GM12892 (cell line): ENCODE measurements around the gene TM2D1.
"Not testable (repeated sequence)": the region's sequence is repeated elsewhere in the genome, so short reads cannot be mapped to it uniquely, and the experiment has no call there.

ENCODE experiments used
- DNase-seq: peaks from one replicate; pipeline ENCODE4 v3.0.0; 2011; ENCODE audit not compliant: insufficient read length
- FAIRE-seq: peaks from 2 replicates; lab custom pipeline; 2011; peaks lifted over from hg19 to GRCh38; lab: Jason Lieb, UNC
- POLR2A ChIP-seq: IDR thresholded peaks from 2 replicates; pipeline ENCODE4 v1.6.1; 2011; ENCODE audit warnings: low read depth, low read length, control low read depth
- POLR2AphosphoS5 ChIP-seq: IDR thresholded peaks from 2 replicates; pipeline ENCODE4 v1.6.1; 2011; ENCODE audit warnings: low read depth, low read length, control low read depth
- TAF1 ChIP-seq: IDR thresholded peaks from 2 replicates; pipeline ENCODE4 v1.6.1; 2011; ENCODE audit warnings: low read depth, mild to moderate bottlenecking, control low read depth, low read length, borderline replicate concordance

The TM2D1 gene

GRCh38 chr1:61742620-61743430 lies 17.9 kb upstream of the TM2D1 start:
- DNase-seq (peak; percentile 47), FAIRE-seq (no peak)
- no peak for TF ChIP-seq TAF1
- no peak for TF ChIP-seq POLR2AphosphoS5
- TF ChIP-seq POLR2A = no peak

GRCh38 chr1:61741711-61742619 lies 17.0 kb upstream of the TM2D1 start, which contains the start of gene PATJ:
Gene PATJ (plus strand): TSS chr1:61742480. CDS start chr1:61762893, 20,413 bp downstream.
- FAIRE-seq = no peak
- DNase-seq = peak; percentile 71
- TF ChIP-seq POLR2A = peak; percentile 31; the same call in 1 of the 2 replicates
- TF ChIP-seq POLR2AphosphoS5 = no peak

GRCh38 chr1:61740751-61741700 lies 16.1 kb upstream of the TM2D1 start:
- DNase-seq = no peak
- no peak for FAIRE-seq
- TF ChIP-seq POLR2A (no peak), TAF1 (no peak), POLR2AphosphoS5 (no peak)

DNA sequence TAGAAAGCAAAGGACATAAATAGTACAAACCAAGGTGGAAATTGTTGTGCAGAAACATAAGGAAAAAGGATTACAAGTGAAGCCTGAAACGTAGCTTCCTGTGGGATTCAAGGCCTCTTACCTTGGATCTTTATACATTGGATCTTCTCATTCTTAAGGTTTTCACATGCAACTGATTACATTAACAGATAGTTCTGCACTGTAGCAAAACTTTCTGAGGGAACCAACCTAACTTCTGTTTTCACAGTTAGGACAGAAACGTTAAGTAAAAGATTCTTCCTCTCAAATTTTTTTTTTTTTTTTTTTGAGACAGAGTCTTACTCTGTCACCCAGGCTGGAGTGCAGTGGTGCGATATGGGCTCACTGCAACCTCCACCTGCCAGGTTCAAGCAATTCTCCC lies 7.8 kb upstream of the TM2D1 start:
- no peak for DNase-seq
- FAIRE-seq = no peak
- TF ChIP-seq POLR2AphosphoS5 (no peak), TAF1 (no peak)

GRCh38 chr1:61730679-61731078 lies 5.7 kb upstream of the TM2D1 start:
- FAIRE-seq, DNase-seq: not testable (repeated sequence)

DNA sequence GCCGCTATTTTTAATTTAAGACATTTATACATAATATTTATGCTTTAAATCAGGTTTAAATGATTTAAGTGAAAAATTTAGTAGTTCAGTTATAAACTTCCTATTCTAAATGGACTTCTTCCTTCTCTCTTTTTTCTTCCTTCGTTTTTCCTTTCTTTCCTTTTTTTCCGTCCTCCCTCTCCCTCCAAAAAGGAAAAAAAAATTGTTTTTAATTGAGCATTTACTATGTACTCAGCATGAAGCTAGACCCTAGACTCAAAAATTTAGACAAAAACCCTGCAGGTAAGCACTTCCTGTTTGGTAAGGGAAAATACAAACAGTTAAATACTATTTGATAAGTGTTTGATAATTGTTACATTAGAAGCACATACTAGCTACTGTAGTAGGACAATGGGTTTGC lies 2.6 kb upstream of the TM2D1 start:
- TF ChIP-seq TAF1 (no peak), POLR2AphosphoS5 (no peak), POLR2A (no peak)
- no peak for DNase-seq
- no peak for FAIRE-seq

DNA sequence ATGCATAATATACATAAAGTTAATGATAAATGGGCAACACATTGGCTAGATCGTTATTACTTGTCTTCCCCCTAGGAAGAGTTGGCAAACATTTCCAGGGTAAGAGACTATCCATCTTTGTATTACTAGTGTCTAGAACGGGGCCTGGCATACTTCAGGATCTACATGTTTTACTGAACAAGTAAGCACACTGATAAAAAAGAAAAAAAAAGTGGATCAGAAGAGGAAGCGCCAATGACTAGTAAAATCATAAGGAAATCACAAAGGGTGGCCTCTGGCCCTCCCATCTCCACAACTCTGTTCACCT lies 482 bp downstream of the TM2D1 start:
- TF ChIP-seq POLR2A (no peak), POLR2AphosphoS5 (no peak), TAF1 (no peak)
- FAIRE-seq = no peak
- DNase-seq = no peak

- not testable (repeated sequence) for DNase-seq, FAIRE-seq
Measured at GRCh38 chr1:61718996-61719663, 5.8 kb downstream of the TM2D1 start.

DNA sequence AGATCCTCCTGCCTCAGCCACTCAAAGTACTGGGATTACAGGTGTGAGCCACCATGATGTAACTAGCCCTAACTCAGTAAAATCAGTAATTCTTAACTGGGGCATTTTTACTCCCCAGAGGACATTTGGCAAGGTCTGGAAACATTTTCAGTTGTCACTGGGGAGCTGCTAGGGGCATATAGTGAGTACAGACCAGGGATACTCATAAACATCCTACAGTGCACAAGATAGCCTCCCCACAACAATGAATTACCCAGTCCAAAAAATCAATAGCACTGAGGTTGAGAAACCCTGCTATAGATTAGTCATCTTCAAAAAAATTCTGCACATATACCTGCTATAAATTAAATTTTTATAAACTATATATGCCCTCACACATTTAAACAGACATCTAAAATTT lies 13.0 kb downstream of the TM2D1 start:
- FAIRE-seq = no peak
- TF ChIP-seq POLR2A (no peak), TAF1 (no peak), POLR2AphosphoS5 (no peak)

DNA sequence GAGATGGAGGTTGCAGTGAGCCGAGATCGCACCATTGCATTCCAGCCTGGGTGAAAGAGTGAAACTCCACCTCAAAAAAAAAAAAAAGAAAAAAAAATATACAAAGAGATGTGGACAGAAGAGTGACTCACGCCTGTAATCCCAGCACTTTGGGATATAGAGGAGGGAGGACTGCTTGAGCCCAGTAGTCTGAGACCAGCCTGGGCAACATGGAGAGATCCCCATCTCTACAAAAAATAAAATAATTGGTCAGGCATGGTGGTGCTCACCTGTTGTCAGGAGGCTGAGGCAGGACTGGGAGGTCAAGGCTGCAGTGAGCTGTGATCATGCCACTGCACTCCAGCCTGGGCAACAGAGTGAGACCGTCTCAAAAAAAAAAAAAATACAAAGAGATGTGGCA lies 13.7 kb downstream of the TM2D1 start:
- not testable (repeated sequence) for DNase-seq, FAIRE-seq

More for the DNA sequence above, 13.0 kb downstream of the TM2D1 start:
- DNase-seq = no peak

DNA sequence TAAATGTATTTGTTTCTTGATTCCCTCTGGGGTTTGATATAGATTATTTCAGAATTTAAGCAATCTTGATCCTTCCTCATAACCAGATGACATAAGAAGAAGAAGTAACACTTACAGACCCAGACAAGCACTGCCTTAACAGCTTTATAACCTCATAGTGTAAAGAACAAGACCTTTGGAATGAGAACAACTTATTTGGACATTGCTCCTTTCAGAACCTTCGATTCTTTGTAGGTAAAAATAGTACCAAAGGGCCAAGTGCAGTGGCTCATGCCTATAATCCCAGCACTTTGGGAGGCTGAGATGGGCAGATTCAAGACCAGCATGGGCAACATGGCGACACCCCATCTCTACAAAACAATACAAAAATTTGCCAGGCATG lies 15.0 kb downstream of the TM2D1 start:
- no peak for DNase-seq
- no peak for FAIRE-seq
- TF ChIP-seq POLR2AphosphoS5 (no peak), POLR2A (no peak), TAF1 (no peak)
